HG03066 (cell line): Measurements from ENCODE around the gene SEC14L1.
"Not testable (repeated sequence)": the region's sequence is repeated elsewhere in the genome, so short reads cannot be mapped to it uniquely, and the experiment has no call there.

ENCODE experiments used
- ATAC-seq: cut with Tn5 transposase; IDR thresholded peaks from one replicate; pipeline ENCODE4 v1.9.1; 2021; ENCODE audit warnings: low read depth; ENCODE audit not compliant: unreplicated experiment

The SEC14L1 gene

DNA sequence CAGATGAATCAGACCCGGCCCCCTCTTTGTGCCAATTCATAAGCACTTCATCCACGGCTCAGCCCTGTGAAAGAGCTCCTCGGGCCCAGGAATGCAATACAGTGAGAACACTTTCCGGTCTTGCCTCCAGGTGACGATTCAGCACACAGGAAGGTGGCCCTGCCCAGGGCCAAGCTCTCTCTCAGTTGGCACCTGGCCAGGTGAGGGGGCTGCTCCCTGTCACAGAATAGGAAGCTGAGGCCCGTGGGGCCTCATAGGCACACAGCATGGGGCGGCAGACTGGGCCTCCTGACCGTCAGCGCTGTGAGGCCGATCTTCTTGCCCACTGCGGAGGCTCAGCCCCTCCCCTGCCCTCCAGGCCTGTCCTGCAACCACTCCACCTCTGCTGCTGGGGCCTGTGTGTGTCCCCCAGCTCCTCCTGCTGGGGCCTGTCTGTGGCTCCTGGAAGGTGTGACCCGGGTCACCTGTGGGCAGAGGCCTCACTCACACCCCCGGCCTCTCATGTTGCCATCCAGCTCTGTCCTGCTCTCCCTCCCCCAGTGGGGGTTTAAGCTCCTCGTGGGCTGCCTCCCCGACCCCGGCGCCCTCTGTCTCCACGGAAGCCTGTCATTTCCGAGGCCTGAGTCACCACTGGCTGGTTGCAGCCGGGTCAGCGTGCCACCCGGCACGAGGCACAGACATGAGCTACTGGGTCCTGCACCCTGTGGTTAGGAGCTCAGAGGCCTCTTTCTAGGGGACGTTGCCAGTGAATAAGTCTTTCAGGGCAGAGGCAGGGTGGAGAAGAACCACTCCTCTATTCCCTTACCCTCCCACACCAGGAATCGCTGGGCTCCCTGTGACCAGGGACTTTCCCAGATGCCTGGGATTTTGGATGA, 114.4 kb downstream of the SEC14L1 start:
- no peak for ATAC-seq

DNA sequence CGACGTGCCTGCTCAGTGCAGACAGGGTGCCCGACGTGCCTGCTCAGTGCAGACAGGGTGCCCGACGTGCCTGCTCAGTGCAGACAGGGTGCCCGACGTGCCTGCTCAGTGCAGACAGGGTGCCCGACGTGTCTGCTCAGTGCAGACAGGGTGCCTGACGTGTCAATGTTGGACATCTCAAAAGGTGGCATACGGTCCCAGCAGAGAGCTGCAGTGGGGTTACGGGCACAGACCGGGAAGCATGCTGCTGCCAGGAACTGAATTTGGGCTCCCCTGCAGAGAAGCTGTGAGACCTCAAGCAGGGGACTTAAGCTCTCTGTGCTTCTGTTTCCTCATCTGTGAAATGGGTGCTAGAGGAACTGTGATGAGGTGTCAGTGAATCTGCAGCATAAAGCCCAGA, 115.2 kb downstream of the SEC14L1 start:
- not testable (repeated sequence) for ATAC-seq

GRCh38 chr17:77256710-77257109, 115.9 kb downstream of the SEC14L1 start:
- ATAC-seq, result no peak

- no peak for ATAC-seq
Measured at GRCh38 chr17:77257169-77257568, 116.4 kb downstream of the SEC14L1 start.

GRCh38 chr17:77257596-77258458, 117.1 kb downstream of the SEC14L1 start:
- no peak for ATAC-seq

DNA sequence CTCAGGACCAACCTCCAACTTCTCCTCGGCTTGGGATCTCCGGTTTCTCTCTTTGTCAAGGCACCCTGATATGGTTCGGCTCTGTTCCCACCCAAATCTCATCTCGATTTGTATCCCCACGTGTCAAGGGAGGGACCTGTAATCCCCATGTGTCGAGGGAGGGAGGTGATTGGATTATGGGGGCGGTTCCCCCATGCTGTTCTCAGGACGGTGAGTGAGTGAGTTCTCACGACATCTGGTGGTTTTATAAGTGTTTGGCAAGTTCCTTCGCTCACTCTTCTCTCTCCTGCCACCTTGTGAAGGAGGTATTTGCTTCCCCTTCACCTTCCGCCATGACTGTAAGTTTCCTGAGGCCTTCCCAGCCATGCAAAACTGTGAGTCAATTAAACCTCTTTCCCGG, 117.9 kb downstream of the SEC14L1 start:
- no peak for ATAC-seq

- ATAC-seq, result no peak
Measured at GRCh38 chr17:77264617-77265230, 124.0 kb downstream of the SEC14L1 start.

GRCh38 chr17:77266213-77266612, 125.4 kb downstream of the SEC14L1 start:
- no peak for ATAC-seq
